Measurements from ENCODE around the gene CRADD. TPM values are rescaled to one million over a fixed set of nuclear protein-coding genes. Genes with fewer than 3 reads are reported as not detected.

The CRADD gene
- total RNA-seq, 1 experiment from 2014 or later = 14.3 TPM

DNA sequence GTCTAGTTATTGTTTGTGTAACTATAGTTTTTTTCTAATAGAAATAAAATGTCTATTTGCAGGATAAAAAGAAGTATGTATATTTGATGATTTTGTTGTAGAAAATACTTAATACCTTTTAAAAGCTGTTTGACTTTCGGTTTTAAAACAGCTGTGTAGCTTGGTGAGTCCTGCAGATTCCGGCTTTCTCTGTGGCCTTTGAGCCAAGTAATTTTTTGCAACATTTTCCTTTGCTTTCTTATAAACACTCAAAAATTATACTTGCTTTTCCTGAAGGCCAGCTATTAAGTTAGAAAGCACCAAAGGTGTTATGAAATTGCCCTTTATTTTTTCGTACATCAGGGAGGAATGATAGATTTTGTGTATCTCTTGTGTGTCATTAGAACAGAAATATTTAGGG is 63.6 kb downstream of the CRADD start:
- Histone ChIP-seq H3K4me3 (no peak overlapping the region), H3K4me1 (replicated peaks) (peaks cover 13% of the 10 kb centered on the region), H3K27me3 (replicated peaks) (no peaks in the 10 kb centered on the region), H3K27ac (no peak overlapping the region), H3K9me3 (replicated peaks) (no peaks in the 10 kb centered on the region), H3K36me3 (no peaks in the 10 kb centered on the region)
- DNase-seq (ENCODE audit: low read depth in 1 of 2, low spot score in 2 of 2) = no peak

GRCh38 chr12:93741659-93742109 is 64.5 kb downstream of the CRADD start:
- no peaks in the 10 kb centered on the region for H3K27me3 ChIP-seq (replicated peaks)
- DNase-seq (ENCODE audit: low read depth in 1 of 2, low spot score in 2 of 2) = no peak
- no peaks in the 10 kb centered on the region for H3K36me3 ChIP-seq

DNA sequence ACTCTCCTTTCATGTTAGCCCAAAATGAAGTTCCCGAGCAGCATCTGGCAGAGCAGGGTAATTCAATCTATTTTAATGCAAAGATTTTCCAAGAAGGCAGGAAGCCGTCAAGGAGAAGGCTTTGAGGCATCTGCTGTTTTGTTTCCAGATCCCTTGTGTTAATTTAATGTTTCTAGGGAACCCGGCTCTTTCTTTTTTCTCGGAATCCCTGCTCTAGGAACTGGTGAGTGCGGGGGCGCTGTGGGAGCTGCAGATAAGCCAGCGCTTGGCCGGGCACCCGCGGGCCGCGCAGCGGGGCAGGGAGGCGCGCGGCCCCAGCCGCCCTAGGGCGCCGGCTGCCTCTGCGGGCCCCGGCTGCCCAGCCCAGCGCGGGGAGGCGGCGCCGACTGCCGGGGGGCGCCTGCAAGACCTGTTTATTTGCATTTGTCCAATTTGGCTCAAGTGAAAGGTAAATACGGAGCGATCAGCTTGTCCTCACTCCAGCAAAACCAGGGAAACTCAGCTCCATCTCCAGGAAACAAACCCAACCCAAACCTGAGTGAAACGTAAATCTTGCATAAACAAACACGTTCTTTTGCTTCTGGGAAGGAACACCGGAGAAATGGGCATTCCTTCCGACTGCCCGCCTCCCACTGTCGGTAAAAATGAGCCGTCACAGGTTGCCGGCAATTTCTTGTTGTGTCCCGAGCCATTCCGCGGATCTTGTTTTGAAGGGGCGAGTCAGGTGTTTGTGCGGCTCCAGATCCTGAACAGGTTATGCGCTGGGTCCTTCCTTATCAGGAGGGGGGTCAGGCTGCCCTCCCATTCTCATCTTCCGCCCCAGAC is 65.1 kb downstream of the CRADD start:
- H3K4me1 ChIP-seq (replicated peaks) = peaks cover 13% of the 10 kb centered on the region
- DNase-seq (ENCODE audit: low read depth in 1 of 2, low spot score in 2 of 2) = peak; percentile 70
- no peaks in the 10 kb centered on the region for H3K36me3 ChIP-seq
- peak overlapping the region; percentile 37; the same call in 1 of the 2 replicates for H3K27ac ChIP-seq
- no peaks in the 10 kb centered on the region for H3K27me3 ChIP-seq (replicated peaks)
- H3K9me3 ChIP-seq (replicated peaks) = no peaks in the 10 kb centered on the region
- H3K4me3 ChIP-seq = peak overlapping the region; percentile 50

More at GRCh38 chr12:93741659-93742109, 64.5 kb downstream of the CRADD start:
- H3K4me1 ChIP-seq (replicated peaks) = peaks cover 13% of the 10 kb centered on the region
- H3K9me3 ChIP-seq (replicated peaks) = no peaks in the 10 kb centered on the region
- H3K4me3 ChIP-seq = peak overlapping the region; percentile 50
- H3K27ac ChIP-seq = peak overlapping the region; percentile 37; the same call in 1 of the 2 replicates

- peaks cover 13% of the 10 kb centered on the region for H3K4me1 ChIP-seq (replicated peaks)
- H3K27ac ChIP-seq = no peak overlapping the region
- no peak for DNase-seq (ENCODE audit: low read depth in 1 of 2, low spot score in 2 of 2)
- no peaks in the 10 kb centered on the region for H3K9me3 ChIP-seq (replicated peaks)
- H3K27me3 ChIP-seq (replicated peaks) = no peaks in the 10 kb centered on the region
- no peak overlapping the region for H3K4me3 ChIP-seq
- no peaks in the 10 kb centered on the region for H3K36me3 ChIP-seq
These were observed 66.2 kb downstream of the CRADD start for GRCh38 chr12:93743229-93743998.

DNA sequence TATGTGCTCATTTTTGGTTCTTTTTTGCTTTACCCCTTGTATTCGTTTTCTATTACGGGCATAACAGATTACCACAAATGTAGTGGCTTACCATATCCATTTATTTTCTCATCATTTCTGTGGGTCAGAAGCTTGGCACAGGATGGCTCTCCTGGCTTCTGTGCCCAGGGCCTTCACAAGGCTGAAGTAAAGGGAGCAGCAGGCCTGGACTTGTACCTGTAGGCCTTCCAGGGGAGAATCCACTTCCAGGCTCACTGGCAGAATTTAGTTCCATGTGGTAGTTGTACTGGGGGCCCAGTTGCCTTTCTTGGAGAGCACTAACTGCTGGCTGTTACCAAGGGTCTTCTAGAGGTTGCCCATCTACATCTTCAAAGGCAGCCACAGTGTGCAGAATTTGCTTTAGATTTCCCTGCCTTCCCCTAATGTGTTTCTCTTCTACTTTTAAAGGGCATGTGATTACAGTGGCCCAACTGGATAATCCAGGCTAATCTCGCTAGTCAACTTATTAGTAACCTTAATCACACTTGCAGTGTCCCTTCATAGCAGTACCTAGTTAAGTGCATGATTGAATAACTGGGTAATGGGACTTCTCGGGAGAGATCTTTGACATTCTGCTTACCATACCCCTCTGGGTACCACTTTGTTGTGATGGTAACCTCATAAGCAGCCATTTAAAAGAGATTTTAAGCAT is 67.0 kb downstream of the CRADD start:
- Histone ChIP-seq H3K4me1 (replicated peaks) (peaks cover 13% of the 10 kb centered on the region), H3K27ac (no peak overlapping the region), H3K36me3 (no peaks in the 10 kb centered on the region), H3K9me3 (replicated peaks) (no peaks in the 10 kb centered on the region), H3K27me3 (replicated peaks) (no peaks in the 10 kb centered on the region), H3K4me3 (no peak overlapping the region)
- no peak for DNase-seq (ENCODE audit: low read depth in 1 of 2, low spot score in 2 of 2)

- Histone ChIP-seq H3K27ac (no peak overlapping the region), H3K4me1 (replicated peaks) (peaks cover 13% of the 10 kb centered on the region), H3K27me3 (replicated peaks) (no peaks in the 10 kb centered on the region), H3K36me3 (no peaks in the 10 kb centered on the region), H3K9me3 (replicated peaks) (no peaks in the 10 kb centered on the region), H3K4me3 (no peak overlapping the region)
- DNase-seq (ENCODE audit: low read depth in 1 of 2, low spot score in 2 of 2) = no peak
These were observed 68.1 kb downstream of the CRADD start for GRCh38 chr12:93745286-93745685.

DNA sequence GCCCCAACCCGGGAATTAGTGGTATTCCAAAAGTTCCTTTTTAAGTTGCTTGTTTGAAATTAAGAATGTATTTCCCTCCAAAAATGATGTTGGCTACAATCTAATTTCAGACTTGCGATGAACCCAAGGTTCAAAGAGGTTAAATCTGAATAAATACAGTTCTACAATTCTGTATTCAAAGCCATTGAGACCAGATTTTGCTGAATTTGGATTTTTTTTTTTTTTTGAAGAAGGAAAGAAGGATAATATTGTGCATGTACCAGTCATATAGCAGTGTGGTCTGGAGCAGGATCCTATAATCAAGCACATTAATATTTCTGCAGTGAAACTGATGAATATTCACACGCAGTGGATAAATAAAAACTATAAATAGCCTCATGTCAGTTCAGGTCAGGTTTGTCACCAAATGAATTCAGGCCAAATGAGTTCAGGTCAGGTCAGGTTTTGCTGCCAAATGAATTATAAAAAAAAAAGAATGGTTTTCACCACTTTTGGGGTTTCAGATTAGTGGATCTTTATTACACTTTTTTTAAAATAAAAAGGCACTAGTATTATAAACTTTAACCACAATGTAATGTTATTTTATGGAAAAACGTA is 69.5 kb downstream of the CRADD start:
- DNase-seq (ENCODE audit: low read depth in 1 of 2, low spot score in 2 of 2) = no peak
- Histone ChIP-seq H3K27ac (no peak overlapping the region), H3K4me1 (replicated peaks) (peaks cover 14% of the 10 kb centered on the region), H3K27me3 (replicated peaks) (no peaks in the 10 kb centered on the region), H3K9me3 (replicated peaks) (no peaks in the 10 kb centered on the region), H3K4me3 (no peak overlapping the region), H3K36me3 (no peaks in the 10 kb centered on the region)

GRCh38 chr12:93748672-93749383 is 71.7 kb downstream of the CRADD start:
- Histone ChIP-seq H3K4me3 (no peak overlapping the region), H3K27ac (no peak overlapping the region), H3K36me3 (no peaks in the 10 kb centered on the region)

GRCh38 chr12:93749515-93749914 is 72.3 kb downstream of the CRADD start:
- no peak for DNase-seq (ENCODE audit: low read depth in 1 of 2, low spot score in 2 of 2)
- Histone ChIP-seq H3K36me3 (no peaks in the 10 kb centered on the region), H3K4me1 (replicated peaks) (peaks cover 17% of the 10 kb centered on the region), H3K4me3 (no peak overlapping the region), H3K9me3 (replicated peaks) (peaks cover 5% of the 10 kb centered on the region; the same call in 1 of the 2 replicates), H3K27ac (no peak overlapping the region), H3K27me3 (replicated peaks) (no peaks in the 10 kb centered on the region)

More at GRCh38 chr12:93748672-93749383, 71.7 kb downstream of the CRADD start:
- Histone ChIP-seq H3K27me3 (replicated peaks) (no peaks in the 10 kb centered on the region), H3K4me1 (replicated peaks) (peaks cover 17% of the 10 kb centered on the region), H3K9me3 (replicated peaks) (peaks cover 5% of the 10 kb centered on the region; the same call in 1 of the 2 replicates)
- no peak for DNase-seq (ENCODE audit: low read depth in 1 of 2, low spot score in 2 of 2)

- no peak overlapping the region for H3K27ac ChIP-seq
- no peak overlapping the region for H3K4me3 ChIP-seq
- H3K9me3 ChIP-seq (replicated peaks) = peaks cover 5% of the 10 kb centered on the region; the same call in 1 of the 2 replicates
- H3K27me3 ChIP-seq (replicated peaks) = no peaks in the 10 kb centered on the region
- no peaks in the 10 kb centered on the region for H3K36me3 ChIP-seq
- DNase-seq (ENCODE audit: low read depth in 1 of 2, low spot score in 2 of 2) = no peak
- peaks cover 17% of the 10 kb centered on the region for H3K4me1 ChIP-seq (replicated peaks)
These were observed 72.9 kb downstream of the CRADD start for GRCh38 chr12:93750056-93750455.

DNA sequence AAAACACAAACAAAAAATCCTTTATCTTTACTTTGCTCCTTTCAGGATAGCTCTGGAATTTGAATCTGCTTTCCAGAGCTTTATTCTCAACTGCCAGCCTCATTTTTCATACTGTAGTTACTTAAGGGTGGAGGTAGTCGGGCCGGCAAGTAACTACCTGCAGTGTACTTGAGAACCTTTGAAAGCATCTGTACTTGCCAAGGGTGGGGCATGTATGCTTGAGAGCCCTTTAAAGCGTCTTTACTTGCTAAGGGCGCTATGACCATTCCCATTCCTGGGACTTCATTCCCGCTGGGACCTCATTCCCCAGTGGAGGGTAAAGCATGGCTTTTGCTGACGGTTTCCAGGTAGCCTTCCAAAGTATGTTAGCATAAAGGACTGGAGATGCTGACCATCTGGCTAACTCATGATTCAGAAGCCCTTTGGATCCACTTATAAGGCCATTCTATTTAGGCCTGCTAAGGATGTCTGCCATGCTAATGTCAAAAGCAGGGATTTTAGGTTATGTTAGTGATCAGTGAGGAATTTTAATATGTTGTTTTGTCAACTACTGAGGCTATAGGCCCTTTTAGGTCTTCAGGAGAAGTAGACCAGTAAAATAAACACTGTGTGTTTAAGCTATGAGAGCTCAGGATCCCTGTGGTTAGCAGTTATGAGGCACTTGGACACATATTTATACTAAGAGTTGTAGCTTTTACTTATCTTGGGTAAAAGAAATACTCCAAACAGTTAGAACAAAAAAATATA is 74.9 kb downstream of the CRADD start:
- no peak overlapping the region for H3K27ac ChIP-seq
- DNase-seq (ENCODE audit: low read depth in 1 of 2, low spot score in 2 of 2) = peak in 1 of 2 experiments; percentile 56
- H3K4me3 ChIP-seq = no peak overlapping the region
- H3K27me3 ChIP-seq (replicated peaks) = no peaks in the 10 kb centered on the region
- no peaks in the 10 kb centered on the region for H3K36me3 ChIP-seq
- peaks cover 5% of the 10 kb centered on the region; the same call in 1 of the 2 replicates for H3K9me3 ChIP-seq (replicated peaks)
- peaks cover 17% of the 10 kb centered on the region for H3K4me1 ChIP-seq (replicated peaks)

DNA sequence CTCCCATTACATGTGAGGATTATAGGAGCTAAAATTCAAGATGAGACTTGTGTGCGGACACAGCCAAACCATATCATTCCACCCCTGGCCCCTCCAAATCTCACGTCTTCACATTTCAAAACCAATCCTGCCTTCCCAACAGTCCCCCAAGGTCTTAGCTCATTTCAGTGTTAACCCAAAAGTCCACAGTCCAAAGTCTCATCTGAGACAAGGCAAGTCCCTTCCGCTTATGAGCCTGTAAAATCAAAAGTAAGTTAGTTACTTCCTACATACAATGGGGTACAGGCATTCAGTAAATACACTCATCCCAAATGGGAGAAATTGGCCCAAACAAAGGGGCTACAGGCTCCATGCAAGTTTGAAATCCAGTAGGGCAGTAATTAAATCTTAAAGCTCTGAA is 76.1 kb downstream of the CRADD start:
- H3K9me3 ChIP-seq (replicated peaks) = peaks cover 5% of the 10 kb centered on the region; the same call in 1 of the 2 replicates

More for the DNA sequence above, 76.1 kb downstream of the CRADD start:
- no peaks in the 10 kb centered on the region for H3K27me3 ChIP-seq (replicated peaks)
- no peaks in the 10 kb centered on the region for H3K36me3 ChIP-seq
- H3K27ac ChIP-seq = no peak overlapping the region
- no peak overlapping the region for H3K4me3 ChIP-seq
- no peak for DNase-seq (ENCODE audit: low read depth in 1 of 2, low spot score in 2 of 2)
- H3K4me1 ChIP-seq (replicated peaks) = peaks cover 17% of the 10 kb centered on the region

Measured in SJSA1 (cell line).